H9 (cell line): ENCODE measurements around the gene UNC5C. TPM values are rescaled to one million over a fixed set of nuclear protein-coding genes. Genes with fewer than 3 reads are reported as not detected.

ENCODE experiments used
- DNase-seq: peaks from one replicate; pipeline ENCODE4 v3.0.0-alpha.2; 2017
- H2AFZ ChIP-seq: one replicate; pipeline ENCODE4 v1.6.1; 2013; ENCODE audit warnings: mild to moderate bottlenecking, low read length, control low read depth, moderate library complexity
- H2AK5ac ChIP-seq: 2 replicates; pipeline ENCODE4 v1.6.1; 2013; ENCODE audit warnings: low read length, control low read depth, mixed read lengths; ENCODE audit not compliant: insufficient read length
- H2BK120ac ChIP-seq: one replicate; pipeline ENCODE4 v1.6.1; 2013; ENCODE audit warnings: low read depth, mild to moderate bottlenecking, low read length, control low read depth, inconsistent platforms; ENCODE audit not compliant: poor library complexity, severe bottlenecking
- H2BK12ac ChIP-seq: 2 replicates; pipeline ENCODE4 v1.6.1; 2013; ENCODE audit warnings: low read length, control low read depth, mixed read lengths, low read depth; ENCODE audit not compliant: insufficient read length
- H2BK15ac ChIP-seq: 2 replicates; pipeline ENCODE4 v1.6.1; 2013; ENCODE audit warnings: low read depth, low read length, control low read depth
- H2BK20ac ChIP-seq: one replicate; pipeline ENCODE4 v1.6.1; 2013; ENCODE audit warnings: low read depth, mild to moderate bottlenecking, low read length, control low read depth, inconsistent platforms; ENCODE audit not compliant: poor library complexity, severe bottlenecking
- H2BK5ac ChIP-seq: 2 replicates; pipeline ENCODE4 v1.6.1; 2013; ENCODE audit warnings: low read length, control low read depth, mixed read lengths; ENCODE audit not compliant: insufficient read length
- H3K14ac ChIP-seq: 2 replicates; pipeline ENCODE4 v1.6.1; 2013; ENCODE audit warnings: low read length, control low read depth; ENCODE audit not compliant: insufficient read depth
- H3K18ac ChIP-seq: 2 replicates; pipeline ENCODE4 v1.6.1; 2013; ENCODE audit warnings: low read depth, mild to moderate bottlenecking, mixed read lengths, low read length, control low read depth; ENCODE audit not compliant: insufficient read length
- H3K23ac ChIP-seq: 2 replicates; pipeline ENCODE4 v1.6.1; 2013; ENCODE audit warnings: low read length, control low read depth, mixed read lengths, low read depth; ENCODE audit not compliant: insufficient read length
- H3K23me2 ChIP-seq: 2 replicates; pipeline ENCODE4 v1.6.1; 2013; ENCODE audit warnings: low read depth, mild to moderate bottlenecking, mixed read lengths, low read length, control low read depth; ENCODE audit not compliant: insufficient read length, poor library complexity, severe bottlenecking
- H3K27ac ChIP-seq: 2 replicates; pipeline ENCODE4 v1.5.1; 2013; ENCODE audit warnings: low read length, control low read depth, mixed read lengths, low read depth; ENCODE audit not compliant: insufficient read length
- H3K27me3 ChIP-seq: 2 replicates; pipeline ENCODE4 v1.6.1; 2013; ENCODE audit warnings: low read length, control low read depth, inconsistent platforms; ENCODE audit not compliant: insufficient read depth
- H3K4ac ChIP-seq: 2 replicates; pipeline ENCODE4 v1.6.1; 2013; ENCODE audit warnings: low read depth, mild to moderate bottlenecking, control low read depth, inconsistent platforms, low read length, moderate library complexity
- H3K4me1 ChIP-seq: 2 replicates; pipeline ENCODE4 v1.6.1; 2013; ENCODE audit warnings: low read length, control low read depth, inconsistent platforms; ENCODE audit not compliant: insufficient read depth
- H3K4me2 ChIP-seq: 2 replicates; pipeline ENCODE4 v1.6.1; 2013; ENCODE audit warnings: low read length, control low read depth, mixed read lengths; ENCODE audit not compliant: insufficient read length, insufficient read depth
- H3K56ac ChIP-seq: 2 replicates; pipeline ENCODE4 v1.6.1; 2013; ENCODE audit warnings: low read depth, mild to moderate bottlenecking, mixed read lengths, low read length, control low read depth; ENCODE audit not compliant: insufficient read length
- H3K79me1 ChIP-seq: 2 replicates; pipeline ENCODE4 v1.6.1; 2013; ENCODE audit warnings: low read depth, mild to moderate bottlenecking, moderate library complexity, low read length, control low read depth, inconsistent platforms; ENCODE audit not compliant: insufficient read depth, poor library complexity, severe bottlenecking
- H3K79me2 ChIP-seq: 2 replicates; pipeline ENCODE4 v1.6.1; 2013; ENCODE audit warnings: low read length, control low read depth, inconsistent platforms; ENCODE audit not compliant: insufficient read depth
- H3K9ac ChIP-seq: 2 replicates; pipeline ENCODE4 v1.6.1; 2013; ENCODE audit warnings: low read length, control low read depth, mixed read lengths; ENCODE audit not compliant: insufficient read length; ENCODE audit errors: extremely low read depth
- H3K9me3 ChIP-seq: one replicate; pipeline ENCODE4 v1.6.1; 2013; ENCODE audit warnings: low read depth, low read length, inconsistent platforms; ENCODE audit not compliant: control insufficient read depth
- H3T11ph ChIP-seq: one replicate; pipeline ENCODE4 v1.6.1; 2013; ENCODE audit warnings: mild to moderate bottlenecking, low read length, control low read depth, inconsistent platforms
- H4K20me1 ChIP-seq: one replicate; pipeline ENCODE4 v1.6.1; 2013; ENCODE audit not compliant: control insufficient read depth, insufficient read length, insufficient read depth
- H4K5ac ChIP-seq: 2 replicates; pipeline ENCODE4 v1.6.1; 2013; ENCODE audit warnings: low read depth, mild to moderate bottlenecking, mixed read lengths, low read length, control low read depth; ENCODE audit not compliant: insufficient read length
- H4K8ac ChIP-seq: replicated peaks from 2 replicates; pipeline ENCODE4 v1.6.1; 2013; ENCODE audit warnings: low read length, control low read depth, mixed read lengths, low read depth; ENCODE audit not compliant: insufficient read length
- H4K91ac ChIP-seq: 2 replicates; pipeline ENCODE4 v1.6.1; 2013; ENCODE audit warnings: low read depth, mild to moderate bottlenecking, moderate library complexity, mixed read lengths, low read length, control low read depth; ENCODE audit not compliant: insufficient read length
- H3K27ac Mint-ChIP-seq, 3 experiments: 2 replicates in 2 of 3; 3 replicates in 1 of 3; pipeline ENCODE4 v1.8.0; 2020 to 2021; ENCODE audit warnings: mixed read lengths in 3 of 3, mild to moderate bottlenecking in 1 of 3, moderate library complexity in 1 of 3
- H3K27me3 Mint-ChIP-seq: 2 replicates; pipeline ENCODE4 v1.8.0; 2021; ENCODE audit warnings: low read depth, mild to moderate bottlenecking, moderate library complexity, mixed read lengths
- H3K36me3 Mint-ChIP-seq, 3 experiments: 2 replicates in 2 of 3; 3 replicates in 1 of 3; pipeline ENCODE4 v1.8.0; 2020 to 2021; ENCODE audit warnings: low read depth in 3 of 3, mixed read lengths in 3 of 3; ENCODE audit not compliant: insufficient read depth in 1 of 3
- H3K4me1 Mint-ChIP-seq, 2 experiments: 2 replicates each; pipeline ENCODE4 v1.8.0; 2020; ENCODE audit warnings: mixed read lengths in 2 of 2
- H3K4me3 Mint-ChIP-seq, 2 experiments: 2 replicates in 1 of 2; 3 replicates in 1 of 2; pipeline ENCODE4 v1.8.0; 2020 to 2021; ENCODE audit warnings: mild to moderate bottlenecking in 2 of 2, mixed read lengths in 2 of 2, moderate library complexity in 1 of 2
- H3K9me3 Mint-ChIP-seq, 2 experiments: 2 replicates in 1 of 2; 3 replicates in 1 of 2; pipeline ENCODE4 v1.8.0; 2020; ENCODE audit warnings: mild to moderate bottlenecking in 2 of 2, mixed read lengths in 2 of 2, moderate library complexity in 1 of 2
- CTCF ChIP-seq: fragments of 200-600 bp; sonication (generic); conservative IDR thresholded peaks from 3 replicates; pipeline ENCODE4 v1.8.0; 2021; ENCODE audit warnings: antibody characterized with exemption, mild to moderate bottlenecking
- WGBS: extraction: QIAGEN DNeasy Blood & Tissue Kit; methylation state at CpG from one replicate; pipeline ENCODE4 v1.1.7; 2013; ENCODE audit warnings: missing lambda C conversion rate, low lambda C conversion rate, mixed read lengths; ENCODE audit not compliant: insufficient read length; ENCODE audit errors: extremely low coverage; 5-methylcytosine and 5-hydroxymethylcytosine counted together
- total RNA-seq: library from RNA; stranded (reverse); gene quantifications from 2 replicates; pipeline ENCODE4 v1.2.1, GENCODE V29; 2021

Gene UNC5C
- total RNA-seq, 1 experiment from 2014 or later = not detected

- Histone ChIP-seq H4K20me1 (no peaks in the 10 kb centered on the region), H3K4me2 (no peak overlapping the region), H2AK5ac (no peak overlapping the region), H3K9ac (no peak overlapping the region), H3K18ac (no peak overlapping the region), H3K56ac (no peak overlapping the region), H2BK15ac (no peak overlapping the region), H2BK20ac (no peak overlapping the region), H2BK12ac (no peak overlapping the region), H3K23me2 (no peaks in the 10 kb centered on the region), H3K27me3 (no peaks in the 10 kb centered on the region), H3K14ac (no peak overlapping the region), H4K8ac (no peak overlapping the region), H2AFZ (no peak overlapping the region), H3K9me3 (no peaks in the 10 kb centered on the region), H3K27ac (no peak overlapping the region), H3K4ac (no peak overlapping the region), H3K23ac (no peak overlapping the region), H2BK5ac (no peak overlapping the region), H3K4me1 (no peaks in the 10 kb centered on the region), H3K79me1 (no peaks in the 10 kb centered on the region), H2BK120ac (no peak overlapping the region), H3K79me2 (no peaks in the 10 kb centered on the region), H3T11ph (no peak overlapping the region), H4K91ac (no peak overlapping the region), H4K5ac (no peak overlapping the region)
- H3K4me3 Mint-ChIP-seq = no peak overlapping the region
- TF ChIP-seq CTCF = no peak
- H3K9me3 Mint-ChIP-seq = no peaks in the 10 kb centered on the region
- DNase-seq = no peak
- H3K27me3 Mint-ChIP-seq = peaks cover 8% of the 10 kb centered on the region
- WGBS = no CpG with 5 or more reads among the region's 4 CpGs
- no peak overlapping the region for H3K27ac Mint-ChIP-seq
- peaks cover 4% of the 10 kb centered on the region in 2 experiments; a peak in 3 of 4 replicates for H3K4me1 Mint-ChIP-seq
- no peaks in the 10 kb centered on the region for H3K36me3 Mint-ChIP-seq
These were observed 138.3 kb downstream of the UNC5C start for GRCh38 chr4:95410387-95410977.
